GM19238 (cell line): Measurements from ENCODE around the gene OLFML2A.

Source experiments
- DNase-seq: peaks from one replicate; pipeline ENCODE4 v3.0.0; 2011; ENCODE audit warnings: low spot score; ENCODE audit not compliant: insufficient read length

OLFML2A gene

DNA sequence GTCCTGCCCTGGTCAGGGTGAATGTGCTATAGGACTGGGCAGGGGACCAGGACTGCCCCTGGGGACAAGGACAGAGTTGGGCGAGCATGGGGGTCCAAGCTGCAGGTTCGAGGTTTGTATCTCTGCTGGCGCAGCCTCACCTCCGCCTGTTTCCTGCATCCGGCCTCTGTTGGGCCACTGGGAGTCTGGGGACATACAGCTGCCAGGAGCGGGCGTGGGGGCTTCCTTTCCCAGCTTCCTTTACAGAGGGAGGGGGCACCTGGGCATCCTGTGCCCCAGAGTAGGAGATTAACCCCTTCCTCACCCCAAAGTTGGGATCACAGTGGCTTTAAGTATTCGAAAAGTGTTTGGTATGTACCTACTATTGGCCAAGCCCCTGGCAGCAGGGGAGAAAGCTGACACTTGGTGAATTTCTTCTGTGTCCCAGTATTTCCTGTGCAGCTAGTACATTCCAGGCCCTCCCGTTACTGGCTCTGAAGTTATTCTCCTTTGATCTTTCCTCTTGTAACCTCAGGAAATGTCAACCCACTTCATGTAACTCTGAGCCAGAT lies 19.0 kb downstream of the OLFML2A start:
- DNase-seq = no peak

DNA sequence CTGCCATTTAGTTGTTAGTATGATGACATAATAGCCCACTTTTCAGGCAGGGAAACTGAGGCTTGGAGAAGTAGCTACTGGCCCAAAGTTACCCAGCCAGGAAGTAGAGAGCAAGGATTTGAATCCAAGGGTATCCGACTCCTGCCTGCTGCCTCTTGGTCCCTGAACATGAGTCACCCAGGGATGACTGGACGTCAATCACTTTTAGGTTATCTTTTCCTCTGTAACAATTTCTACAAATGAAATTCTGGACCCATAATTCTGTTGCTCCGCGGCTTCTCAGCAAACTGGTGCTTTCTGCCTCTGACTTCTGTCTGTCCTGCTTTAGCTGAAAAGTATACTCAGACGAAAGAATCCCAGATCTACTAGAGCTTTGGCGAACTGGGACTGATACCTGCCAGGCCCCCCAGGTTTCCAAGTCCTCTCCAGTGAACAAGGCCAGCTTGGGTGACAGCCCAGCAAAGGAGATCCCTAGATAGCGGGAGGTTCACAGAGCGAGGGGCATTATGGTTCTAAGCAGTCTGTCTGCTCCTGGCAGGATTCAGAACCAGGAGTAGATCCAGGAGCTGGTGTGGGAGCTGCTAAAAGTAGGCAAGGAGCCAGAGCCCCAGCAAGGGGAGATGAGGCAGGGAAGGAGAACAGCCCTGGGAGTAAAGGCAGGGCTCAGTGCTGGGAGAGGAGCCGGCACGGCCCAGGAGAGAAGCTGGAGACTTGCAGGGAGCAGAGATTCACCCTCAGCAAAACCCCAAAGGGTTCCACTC lies 20.6 kb downstream of the OLFML2A start:
- no peak for DNase-seq

DNA sequence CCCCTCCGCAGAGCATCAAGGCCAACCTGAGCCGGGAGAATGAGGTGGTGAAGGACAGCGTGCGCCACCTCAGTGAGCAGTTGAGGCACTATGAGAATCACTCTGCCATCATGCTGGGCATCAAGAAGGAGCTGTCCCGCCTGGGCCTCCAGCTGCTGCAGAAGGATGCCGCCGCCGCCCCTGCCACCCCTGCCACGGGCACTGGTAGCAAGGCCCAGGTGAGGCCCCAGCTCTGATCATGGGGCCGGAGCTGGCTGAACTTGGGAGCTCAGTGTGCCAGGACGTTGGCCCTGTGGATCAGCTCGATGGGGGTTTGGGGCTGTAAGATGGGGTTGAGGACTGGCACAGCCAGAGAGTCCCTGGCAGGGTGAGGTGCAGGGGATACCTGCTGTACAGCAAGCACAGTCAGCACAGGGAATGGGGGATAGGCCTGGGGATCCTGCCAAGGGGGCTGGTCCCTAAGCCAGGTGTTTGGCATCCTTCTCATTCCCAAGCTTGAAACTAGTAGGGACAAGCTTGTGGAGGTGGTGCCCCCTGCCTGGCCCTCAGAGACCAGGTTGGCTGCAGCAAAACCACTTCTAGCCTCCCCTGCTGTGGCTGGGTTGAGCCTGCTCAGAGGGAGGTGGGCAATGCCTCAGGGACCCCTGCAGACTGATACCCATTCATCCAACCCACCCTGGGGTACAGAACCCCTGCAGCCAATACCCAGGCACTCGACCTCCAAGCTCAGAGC lies 22.5 kb downstream of the OLFML2A start:
- no peak for DNase-seq

DNA sequence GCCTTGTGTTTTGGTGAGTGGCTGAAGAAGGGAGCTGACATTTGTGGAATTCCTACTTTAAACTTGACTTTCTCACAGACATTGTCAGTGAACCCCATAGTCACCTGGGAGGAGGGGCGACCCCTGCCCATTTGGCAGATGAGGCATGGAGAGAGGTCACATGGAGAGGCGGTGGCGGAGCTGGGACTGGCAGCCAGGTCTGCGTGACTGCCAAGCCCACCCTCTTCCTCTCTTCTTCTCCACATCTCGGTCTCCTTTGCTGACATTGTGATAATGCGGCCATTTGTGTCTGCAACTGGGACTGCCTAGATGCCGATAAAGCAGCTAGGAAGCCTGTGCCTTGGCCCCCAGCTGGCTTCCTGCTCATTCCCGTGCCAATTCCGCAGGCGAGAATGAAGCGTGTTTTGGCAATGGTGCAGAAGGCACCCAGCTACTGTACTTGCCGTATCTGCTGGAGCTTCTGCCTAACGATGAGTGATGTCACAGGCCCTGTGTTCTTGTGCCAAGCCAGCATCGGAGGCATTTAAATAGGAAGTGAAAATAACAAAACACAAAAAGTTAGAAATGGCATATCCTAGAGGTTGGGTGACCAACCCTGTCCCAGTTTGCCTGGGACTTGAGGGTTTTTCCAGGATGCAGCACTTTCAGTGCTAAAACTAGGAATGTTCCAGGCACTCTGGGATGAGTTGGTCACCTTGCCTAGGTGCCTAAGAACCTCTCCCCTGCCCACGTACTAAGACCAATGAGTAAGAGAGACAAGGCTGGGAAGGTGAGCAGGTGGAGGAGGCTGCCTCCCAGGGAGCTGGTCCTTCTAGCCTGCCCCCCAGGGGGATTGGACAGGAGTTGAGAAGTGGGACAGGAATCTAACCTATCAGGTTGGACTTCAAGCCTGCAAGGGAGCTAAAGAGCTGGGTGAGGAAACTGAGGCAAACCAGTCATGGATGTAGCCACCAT lies 23.6 kb downstream of the OLFML2A start:
- DNase-seq = no peak

DNA sequence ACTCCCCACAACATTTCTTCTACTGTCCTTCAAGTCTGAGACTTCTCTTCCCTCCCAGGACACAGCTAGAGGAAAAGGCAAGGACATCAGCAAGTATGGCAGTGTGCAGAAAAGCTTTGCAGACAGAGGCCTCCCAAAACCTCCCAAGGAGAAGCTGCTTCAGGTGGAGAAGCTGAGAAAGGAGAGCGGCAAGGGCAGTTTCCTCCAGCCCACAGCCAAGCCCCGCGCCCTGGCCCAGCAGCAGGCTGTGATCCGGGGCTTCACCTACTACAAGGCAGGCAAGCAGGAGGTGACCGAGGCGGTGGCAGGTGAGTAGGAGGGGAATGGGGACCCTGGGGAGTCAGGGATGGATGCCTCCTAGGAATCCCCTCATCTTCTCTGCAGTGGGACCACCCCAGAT lies 24.4 kb downstream of the OLFML2A start:
- no peak for DNase-seq

DNA sequence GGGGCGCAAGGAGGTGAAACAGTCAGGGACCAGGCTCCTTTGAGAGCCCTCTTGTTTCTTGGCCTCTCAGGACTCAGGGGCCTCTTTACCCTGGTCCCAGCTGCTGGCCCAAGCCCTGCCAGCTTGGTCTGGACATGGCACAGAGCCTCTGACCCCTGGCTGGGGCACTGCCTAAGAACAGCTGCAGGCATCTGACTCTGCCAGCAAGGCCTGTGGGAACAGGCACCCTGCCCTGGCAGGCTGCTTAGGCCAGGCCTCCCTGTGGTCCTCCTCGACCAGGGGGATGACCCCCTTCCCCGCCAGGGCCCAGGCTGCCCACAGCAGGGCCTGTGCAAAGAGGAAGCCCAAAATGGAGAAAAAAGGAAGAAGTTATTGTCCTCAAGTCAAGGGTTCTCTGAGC lies 25.5 kb downstream of the OLFML2A start:
- no peak for DNase-seq

DNA sequence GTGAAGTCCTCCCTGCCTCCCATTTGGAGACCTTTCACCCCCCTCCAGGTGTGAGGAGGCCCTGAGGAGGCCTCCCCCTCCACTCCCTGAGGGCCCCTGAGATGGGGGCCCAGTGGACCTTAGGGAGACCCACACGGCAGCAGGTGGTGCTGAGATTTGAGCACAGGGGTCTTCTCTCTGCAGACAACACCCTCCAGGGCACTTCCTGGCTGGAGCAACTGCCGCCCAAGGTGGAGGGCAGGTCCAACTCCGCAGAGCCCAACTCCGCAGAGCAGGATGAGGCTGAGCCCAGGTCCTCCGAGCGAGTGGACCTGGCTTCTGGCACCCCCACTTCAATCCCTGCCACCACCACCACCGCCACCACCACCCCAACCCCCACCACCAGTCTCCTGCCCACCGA lies 27.0 kb downstream of the OLFML2A start:
- no peak for DNase-seq

DNA sequence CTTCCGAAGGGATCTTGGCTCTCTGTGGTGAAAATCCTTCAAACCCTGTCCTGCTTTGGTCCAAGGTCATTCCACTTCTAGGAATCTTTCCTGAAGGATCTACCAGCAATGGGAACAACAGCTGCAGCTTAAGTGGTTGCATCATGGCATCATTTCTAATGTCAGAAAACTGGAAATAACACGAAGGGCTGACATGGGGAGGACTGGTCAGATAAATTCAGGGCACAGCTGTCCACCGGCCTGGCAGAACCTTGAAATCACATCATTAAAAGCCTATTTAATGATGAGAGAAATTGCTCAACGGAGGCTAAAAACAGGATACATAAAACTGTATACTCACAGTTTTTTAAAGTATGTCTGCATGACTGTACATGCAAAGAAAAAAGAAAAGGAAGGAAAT lies 28.3 kb downstream of the OLFML2A start:
- DNase-seq = no peak

DNA sequence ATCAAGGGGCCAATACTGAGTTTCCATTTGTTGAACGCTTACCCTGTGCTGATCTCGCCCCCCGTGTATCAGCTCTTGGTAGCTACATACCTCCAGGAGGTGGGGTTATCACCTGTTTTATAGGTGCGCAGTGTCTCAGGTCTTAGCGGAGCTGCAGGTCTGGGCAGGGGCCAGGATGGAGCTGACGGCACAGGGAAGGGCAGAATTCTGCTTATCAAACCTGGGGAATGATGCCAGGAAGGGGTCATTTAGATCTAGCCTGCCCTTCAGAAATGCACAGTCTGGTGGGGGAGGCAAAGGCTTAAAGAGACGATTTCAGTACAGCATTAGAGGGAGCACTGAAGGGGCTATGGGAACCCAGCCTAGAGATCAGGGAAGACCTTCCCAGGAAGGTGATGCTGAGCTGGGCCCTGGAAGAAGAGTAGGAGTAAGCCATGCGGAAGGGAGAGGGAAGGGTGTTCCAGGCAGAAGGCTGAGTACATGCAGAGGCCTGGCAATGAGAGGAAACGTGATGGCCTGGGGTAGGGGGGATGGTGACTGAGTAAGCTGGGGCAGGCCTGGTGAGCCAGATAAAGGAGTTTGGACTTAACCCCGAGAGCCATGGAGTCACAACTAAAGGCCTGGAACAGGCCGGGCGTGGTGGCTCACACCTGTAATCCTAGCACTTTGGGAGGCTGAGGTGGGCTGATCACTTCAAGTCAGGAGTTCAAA lies 31.5 kb downstream of the OLFML2A start:
- no peak for DNase-seq

DNA sequence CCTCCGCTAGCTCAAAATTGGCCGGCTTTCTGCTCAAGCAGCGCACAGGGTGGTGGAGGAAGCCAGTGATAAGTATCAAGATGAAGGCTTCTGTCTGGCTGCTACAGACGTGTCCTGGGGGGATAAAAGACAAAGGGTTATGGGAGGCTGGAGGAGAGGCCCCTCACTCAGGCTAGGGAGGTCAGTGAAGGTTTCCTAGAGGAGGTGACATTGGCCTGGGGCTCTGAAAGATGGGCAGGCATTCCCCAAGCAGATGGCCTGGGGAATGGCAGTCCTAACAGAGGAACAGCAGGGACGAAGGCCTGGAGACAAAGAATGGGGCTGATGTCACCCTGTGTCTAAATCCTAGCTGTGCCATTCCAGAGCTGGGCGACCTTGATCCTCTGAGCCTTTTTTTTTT lies 32.3 kb downstream of the OLFML2A start:
- DNase-seq = no peak

DNA sequence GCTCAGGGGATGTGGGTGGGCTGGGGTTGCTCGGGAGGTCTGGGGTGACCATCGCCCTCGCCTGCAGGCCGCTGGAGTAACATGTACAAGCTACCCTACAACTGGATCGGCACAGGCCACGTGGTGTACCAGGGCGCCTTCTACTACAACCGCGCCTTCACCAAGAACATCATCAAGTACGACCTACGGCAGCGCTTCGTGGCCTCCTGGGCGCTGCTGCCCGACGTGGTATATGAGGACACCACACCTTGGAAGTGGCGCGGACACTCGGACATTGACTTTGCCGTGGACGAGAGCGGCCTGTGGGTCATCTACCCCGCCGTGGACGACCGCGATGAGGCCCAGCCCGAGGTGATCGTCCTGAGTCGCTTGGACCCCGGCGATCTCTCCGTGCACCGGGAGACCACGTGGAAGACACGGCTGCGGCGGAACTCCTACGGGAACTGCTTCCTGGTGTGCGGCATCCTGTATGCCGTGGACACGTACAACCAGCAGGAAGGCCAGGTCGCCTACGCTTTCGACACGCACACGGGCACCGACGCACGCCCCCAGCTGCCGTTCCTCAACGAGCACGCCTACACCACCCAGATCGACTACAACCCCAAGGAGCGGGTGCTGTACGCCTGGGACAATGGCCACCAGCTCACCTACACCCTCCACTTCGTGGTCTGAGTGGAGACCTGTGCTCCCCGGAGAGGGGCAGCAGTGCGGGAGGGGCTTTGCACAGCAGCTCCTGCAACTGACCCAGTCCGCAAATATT lies 33.0 kb downstream of the OLFML2A start:
- DNase-seq = no peak

DNA sequence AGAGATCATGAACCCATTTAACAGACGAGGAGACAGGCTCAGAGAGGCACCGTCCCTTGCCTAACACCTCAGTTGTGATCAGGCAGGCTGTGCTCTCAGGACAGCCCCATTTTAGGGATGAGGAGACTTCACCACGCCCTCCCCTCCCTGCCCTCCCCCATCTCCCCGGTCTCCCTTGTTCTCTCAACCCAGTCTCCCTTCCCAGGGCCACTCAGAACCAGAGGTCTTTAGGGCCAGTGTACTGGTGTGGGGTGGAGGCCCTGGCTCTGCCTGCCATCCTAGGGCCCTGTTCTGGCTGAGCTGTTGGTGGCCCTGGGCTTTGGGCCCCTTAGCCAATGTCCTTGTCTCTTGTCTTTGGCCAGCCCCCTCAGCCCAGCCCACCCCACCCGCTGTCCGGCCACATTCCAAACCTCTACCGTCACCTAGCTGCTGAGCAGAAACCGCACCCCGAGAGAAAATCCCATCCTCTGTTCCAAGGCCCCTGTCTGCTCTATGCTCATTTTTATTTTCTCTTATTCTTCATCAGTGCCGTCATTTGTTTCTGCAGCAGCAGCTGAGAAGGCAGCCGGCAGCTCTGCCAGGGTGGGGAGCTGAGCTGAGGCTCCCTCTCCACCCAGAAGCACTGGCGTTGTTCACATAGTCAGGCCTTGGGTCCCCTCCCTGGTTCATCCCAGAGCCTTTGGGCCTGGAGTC lies 33.9 kb downstream of the OLFML2A start:
- DNase-seq = no peak

DNA sequence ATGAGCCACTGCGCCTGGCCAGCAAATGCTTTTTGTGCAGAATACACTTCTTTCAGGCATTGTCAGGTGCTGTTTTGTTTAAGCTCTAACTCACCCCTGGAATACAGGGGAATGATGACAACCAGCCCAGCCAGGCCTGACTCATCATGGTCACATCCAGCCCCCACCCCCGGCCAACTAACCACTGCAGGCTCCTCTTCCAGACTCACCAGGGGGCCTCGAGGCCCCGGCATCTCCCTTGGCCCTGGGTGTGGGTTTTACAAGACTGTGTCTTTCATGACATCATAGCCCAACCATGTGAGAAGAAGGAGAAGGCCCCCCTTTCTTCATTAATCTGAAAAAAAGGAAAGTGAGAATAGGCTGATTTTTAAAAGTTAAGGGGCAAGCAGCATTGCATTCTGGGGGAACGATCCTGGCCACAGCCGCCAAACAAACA lies 35.5 kb downstream of the OLFML2A start:
- no peak for DNase-seq

DNA sequence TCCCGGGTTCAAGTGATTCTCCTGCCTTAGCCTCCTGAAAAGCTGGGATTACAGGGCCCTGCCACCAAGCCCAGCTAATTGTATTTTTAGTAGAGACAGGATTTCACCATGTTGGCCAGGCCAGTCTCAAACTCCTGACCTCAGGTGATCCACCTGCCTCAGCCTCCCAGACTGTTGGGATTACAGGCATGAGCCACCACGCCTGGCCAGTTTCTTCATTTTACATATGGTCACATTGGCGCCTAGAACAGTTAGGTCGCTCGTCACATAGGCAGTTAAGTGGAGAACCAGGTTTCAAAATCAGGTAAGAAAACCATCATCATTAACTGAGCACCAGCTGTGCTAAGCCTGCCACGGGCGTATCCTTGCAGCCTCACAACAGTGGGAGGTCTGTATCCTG lies 36.1 kb downstream of the OLFML2A start:
- no peak for DNase-seq

DNA sequence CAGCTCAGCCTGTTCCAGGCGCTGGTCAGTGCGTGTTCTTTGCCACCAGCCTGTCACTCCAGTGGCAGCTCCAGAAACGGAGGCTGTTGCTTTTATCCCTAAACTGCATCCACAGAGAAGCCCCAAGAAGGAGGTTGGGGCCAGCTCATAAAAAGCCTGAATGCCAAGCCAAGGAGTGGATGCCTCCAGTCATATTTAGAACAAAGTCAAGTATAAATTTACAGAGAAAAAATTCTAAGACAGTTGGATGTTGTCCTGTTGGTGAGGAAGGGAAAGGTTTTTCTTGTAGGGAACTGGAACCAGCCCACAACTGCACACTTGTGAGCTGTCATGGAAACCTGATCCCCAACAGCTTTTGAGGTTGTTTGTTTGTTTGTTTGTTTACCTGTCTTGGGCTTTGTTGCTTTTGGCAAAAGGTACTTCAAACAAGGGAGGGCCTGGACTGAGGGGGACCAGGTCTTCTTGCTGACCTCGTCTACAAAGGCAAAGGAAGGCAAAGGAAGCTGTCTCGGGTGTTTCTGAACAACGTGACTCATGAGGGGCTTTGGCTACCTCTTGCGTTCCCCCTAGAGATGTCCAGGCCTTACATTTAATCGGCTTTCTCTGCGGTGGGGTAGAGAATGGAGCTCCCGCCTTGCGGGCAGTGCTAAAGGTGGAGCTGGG lies 36.7 kb downstream of the OLFML2A start:
- DNase-seq = no peak

DNA sequence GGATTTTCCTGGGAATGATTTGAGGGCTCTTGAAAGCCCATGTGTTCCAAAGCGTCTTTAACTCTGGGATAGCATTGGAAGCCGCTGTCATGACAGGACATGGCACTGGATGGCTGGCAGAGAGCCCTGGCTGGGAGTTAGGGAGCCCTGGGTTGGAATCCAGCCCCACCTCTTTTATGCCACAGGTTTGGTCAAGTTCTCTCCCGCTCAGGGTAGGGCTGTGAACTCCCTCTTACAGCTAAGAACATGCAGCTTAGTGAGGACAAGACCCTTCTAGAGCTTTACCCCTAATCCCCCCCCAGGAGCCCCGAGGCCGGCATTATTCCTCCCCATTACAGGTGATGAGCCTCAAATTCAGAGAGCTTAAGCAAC lies 37.2 kb downstream of the OLFML2A start:
- DNase-seq = no peak

DNA sequence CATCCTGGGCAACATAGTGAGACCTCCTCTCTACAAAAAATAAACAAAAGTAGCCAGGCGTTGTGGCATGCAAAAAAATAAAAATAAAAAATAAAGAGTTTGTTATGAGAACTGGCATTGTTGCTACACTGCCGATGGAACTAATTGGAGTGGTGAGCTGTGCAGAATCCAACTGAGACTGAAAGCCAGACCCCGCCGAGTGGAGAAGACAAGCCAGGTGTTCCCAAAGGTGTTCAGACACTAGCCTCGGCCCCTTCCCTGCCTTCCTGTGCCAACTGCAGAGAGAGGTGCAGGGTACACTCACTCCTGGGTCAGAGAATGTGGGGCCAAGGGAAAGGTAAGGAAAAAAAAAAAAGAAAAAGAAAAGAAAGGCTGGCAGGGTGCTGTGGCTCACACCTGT lies 38.7 kb downstream of the OLFML2A start:
- no peak for DNase-seq

DNA sequence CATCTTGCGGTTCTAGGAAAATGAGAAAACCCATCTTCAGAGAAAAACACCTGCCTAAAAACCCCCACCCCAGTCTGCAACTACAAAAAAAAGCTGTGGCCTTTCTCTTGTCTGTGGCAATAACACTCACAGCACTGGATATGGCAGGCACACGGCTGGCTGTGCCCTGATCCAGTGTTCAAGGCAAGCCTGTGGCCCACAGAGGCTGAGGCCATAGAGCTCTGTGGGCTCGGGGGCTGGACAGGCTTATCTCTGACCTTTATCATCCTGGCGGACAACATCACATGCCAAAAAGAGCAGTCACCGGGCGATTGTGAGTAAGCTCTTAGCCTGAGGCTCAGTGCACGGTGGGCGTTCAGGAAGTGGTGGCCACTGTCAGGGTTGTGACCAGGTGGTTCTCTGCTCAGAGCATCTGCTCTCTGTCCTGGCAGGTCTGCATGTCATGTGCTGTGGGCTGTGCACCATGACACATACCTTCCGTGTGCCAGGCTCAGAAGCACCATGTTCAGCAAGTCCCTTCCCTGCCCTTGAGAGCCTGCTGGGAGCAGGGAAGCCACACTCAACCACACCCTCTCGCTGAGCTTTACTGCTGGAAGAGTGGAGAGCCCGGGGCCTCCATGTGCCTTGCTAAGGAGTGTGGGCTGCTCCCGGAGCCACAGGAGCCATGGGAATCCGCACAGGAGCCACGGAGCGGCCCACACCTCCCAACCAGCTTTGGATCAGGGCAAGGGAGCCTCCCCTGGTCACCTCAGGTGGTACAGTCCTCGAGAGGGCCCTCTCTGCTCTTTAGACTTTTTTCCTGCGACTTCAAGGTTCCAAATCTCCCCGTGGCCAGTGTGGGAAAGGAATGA lies 41.7 kb downstream of the OLFML2A start:
- no peak for DNase-seq
